D721Med (cell line): Measurements from ENCODE around the gene TTR.

Source experiments
- DNase-seq: peaks from one replicate; pipeline ENCODE4 v3.0.0; 2011; ENCODE audit warnings: low spot score; ENCODE audit not compliant: insufficient read length
- FAIRE-seq: peaks from 2 replicates; lab custom pipeline; 2011; peaks lifted over from hg19 to GRCh38; lab: Jason Lieb, UNC
- CTCF ChIP-seq: IDR thresholded peaks from 2 replicates; pipeline ENCODE4 v1.5.1; 2012; ENCODE audit warnings: mild to moderate bottlenecking, control low read depth; ENCODE audit not compliant: insufficient read depth; ENCODE audit errors: missing control alignments

Gene TTR

DNA sequence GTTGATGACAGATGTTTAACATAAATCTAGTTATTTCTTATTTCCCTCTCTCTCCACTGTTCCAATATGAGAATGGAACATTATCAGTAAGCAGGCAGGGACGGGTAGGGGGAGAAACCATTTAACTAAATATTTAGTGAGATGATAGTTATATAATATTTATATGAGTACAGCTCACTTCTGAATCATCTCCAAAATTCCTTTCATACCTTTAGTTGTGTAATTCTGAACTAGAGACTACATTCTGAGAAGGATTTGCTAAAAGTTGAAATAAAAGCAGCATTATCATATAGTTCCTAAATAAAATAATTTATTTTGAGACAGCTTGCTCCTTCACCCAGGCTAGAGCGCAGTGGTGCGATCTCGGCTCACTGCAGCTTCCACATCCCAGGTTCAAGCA is 51.3 kb downstream of the TTR start:
- no peak for TF ChIP-seq CTCF
- no peak for DNase-seq
- no peak for FAIRE-seq

DNA sequence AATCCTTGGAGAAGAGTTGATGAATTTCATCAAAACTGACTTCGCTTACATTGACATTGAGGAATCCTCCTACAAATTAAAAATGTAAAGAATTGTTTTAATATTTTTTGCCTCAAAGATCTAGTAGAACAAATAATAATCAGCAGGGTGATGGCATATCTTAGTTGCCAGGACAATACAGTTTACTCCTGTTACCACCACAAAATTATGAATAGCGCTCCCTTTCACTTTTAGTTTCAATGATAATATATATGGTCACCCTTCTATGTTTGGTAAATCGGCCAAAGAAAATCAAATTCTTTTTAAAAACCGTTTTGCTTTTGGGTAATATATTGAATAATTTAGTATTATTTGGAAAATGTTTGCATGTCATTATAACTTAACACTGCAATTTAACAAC is 53.7 kb downstream of the TTR start:
- FAIRE-seq (no peak), DNase-seq (no peak)
- TF ChIP-seq CTCF = no peak

DNA sequence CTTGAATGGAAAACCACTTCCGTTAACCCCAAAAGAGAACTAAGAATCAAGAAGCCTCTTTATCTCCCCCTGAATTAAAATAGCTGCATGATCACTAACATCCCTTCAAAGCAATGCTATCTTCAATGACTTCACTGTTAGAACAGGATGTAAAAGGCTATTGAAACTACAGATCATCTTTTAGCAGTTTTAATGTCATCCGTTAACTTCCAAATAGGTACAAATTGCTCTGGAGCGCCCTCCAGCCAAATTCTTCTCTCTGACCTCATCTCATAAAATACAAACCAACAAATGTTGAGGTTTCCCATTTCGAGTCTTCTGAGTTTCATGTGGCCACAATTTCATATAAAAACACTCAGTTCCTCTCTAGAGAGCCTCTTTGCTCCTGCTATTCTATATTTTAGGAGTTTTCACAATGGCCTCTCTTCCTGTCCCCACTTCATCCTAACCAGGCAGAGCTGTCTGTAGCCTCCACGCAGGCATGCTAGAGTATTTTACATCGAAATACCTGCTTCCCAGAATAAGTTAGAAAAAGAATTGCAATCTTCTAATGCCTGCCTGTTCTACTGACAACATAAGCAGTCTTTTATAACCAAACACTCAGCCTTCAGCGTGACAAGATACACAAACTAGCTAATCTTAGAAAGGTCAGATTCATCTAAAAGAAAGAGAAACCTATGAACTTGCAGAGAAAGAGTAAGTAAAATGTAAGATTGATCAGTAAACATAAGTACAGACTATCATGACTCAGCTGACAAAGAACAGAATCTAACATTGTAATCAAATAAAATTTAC is 54.9 kb downstream of the TTR start:
- peak; percentile 44 for FAIRE-seq
- no peak for TF ChIP-seq CTCF

GRCh38 chr18:31647127-31647753 is 55.6 kb downstream of the TTR start:
- FAIRE-seq = no peak
- TF ChIP-seq CTCF = no peak
- DNase-seq = no peak

More for the DNA sequence above, 54.9 kb downstream of the TTR start:
- no peak for DNase-seq
